HG03175 (cell line): Measurements from ENCODE around the gene BLID.

Source experiments
- ATAC-seq: cut with Tn5 transposase; IDR thresholded peaks from one replicate; pipeline ENCODE4 v1.9.1; 2021; ENCODE audit warnings: mild to moderate bottlenecking, moderate library complexity; ENCODE audit not compliant: unreplicated experiment

Gene BLID

DNA sequence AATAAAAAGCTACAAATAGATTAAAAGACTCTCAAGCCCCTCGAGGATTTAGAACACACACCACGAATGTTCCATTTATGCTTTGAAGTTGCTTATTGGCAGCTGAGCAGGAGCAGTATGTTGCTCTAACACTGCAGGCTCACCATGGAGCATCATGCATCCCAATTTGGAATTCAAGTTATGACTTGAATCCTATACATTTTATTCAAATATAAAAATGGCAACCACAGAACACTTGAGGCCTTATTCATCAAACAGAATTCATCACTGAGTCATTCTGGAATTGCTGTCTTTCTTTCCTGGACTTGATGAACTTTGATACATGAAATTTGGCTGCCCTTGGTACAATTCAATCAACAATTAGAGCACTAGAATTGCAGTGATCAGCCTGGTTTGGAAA lies 24.5 kb upstream of the BLID start:
- ATAC-seq, result no peak

DNA sequence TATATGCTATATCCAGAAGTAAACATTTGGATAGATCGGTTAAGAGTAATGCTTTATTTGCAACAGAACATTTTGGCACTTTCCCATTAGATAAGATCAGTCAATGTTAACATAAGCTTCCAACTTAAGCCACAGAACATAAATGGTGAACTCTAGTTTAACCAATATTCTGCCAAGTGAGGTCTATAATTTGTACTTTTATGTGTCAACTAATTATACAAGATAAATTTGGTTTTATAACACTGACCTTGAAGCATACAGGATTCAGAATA lies 23.5 kb upstream of the BLID start:
- no peak for ATAC-seq

DNA sequence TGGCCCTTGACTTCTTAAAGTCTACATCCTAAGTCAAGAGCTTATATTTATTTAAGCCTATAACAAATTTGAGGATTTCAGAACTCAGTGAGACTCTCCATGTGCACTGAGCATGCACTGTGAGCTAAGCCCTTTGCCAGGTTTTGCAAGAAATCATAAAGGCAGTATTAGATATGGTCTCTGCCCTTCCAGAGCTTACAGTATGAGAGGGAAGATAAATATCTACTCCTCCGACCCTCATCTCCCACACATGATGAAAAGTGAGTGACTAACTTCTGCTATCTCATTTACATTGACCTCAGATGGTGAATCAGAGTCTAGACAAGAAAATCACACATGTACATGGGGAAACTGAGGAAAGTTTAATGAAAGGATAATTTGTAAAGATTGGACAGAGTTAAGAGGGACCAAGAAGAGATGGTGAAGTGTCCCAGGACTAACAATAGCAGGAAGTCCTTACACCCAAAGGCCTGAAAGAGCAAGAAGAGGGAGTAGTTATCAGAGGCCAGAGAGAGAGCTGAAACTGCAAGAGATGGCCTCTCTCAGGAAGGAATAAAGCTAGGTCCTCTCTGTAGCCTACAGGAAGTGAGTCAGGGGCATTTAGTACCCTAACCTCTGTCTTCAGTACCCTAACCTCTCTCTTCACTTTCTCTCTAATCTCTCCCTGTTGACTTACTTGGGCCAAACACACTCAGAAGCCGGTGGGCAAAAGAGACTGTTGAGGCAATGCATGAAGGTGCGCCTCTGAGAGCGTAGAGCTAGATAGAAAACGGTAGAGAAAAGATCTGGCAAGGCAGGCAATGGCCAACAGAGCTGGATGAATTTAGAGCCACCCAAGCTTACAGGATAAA lies 23.0 kb upstream of the BLID start:
- ATAC-seq, result no peak

DNA sequence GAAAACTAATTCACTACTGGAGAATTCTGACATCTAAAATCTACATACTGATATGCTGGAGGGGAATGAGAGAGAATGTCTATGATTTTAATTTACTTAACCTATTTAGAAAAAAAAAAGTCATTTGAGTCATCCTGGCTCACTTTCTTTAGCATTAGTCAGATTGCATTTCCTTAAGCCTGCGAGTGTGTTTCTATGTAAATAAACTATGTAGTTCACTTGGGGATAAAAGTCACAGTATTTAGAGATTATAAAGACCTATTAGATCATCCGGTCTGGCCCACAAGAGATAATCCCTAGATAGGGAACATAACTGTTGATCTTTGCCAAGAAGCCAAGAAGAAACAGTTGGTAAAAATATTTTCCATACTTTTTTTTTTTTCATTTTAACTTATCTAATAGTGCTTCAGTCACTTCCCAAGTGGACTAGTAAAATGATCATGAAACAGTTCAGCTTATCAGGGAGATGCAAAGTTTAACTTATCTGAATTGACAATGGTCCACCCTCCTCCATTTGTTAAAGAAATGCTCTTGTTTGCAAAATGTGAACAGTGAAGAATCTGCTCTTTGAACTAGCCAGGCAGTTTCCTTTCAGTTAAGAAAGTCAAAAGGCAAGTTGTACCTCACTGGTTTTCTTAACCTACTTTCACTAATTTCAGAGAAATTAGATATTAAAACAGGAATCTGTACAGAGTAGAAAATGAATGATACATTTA lies 21.2 kb upstream of the BLID start:
- ATAC-seq, result no peak

DNA sequence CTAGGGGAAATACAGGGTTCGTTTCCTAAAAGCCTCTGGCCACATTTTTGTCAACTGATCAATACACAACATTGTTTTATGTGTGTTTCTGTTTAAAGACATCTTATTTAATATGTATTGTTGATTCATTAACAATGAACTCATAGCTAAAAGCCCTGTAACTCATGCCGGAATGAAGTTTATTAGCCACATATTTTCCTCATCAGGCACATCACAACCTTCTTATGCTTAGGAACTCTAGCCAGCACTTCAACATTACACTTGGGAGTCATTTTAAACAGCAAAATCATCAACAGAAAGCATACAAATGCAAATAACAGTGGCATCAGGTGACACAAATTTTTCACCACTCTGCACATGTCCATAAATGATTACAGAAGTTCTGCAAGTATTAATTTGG lies 15.1 kb upstream of the BLID start:
- ATAC-seq, result no peak

DNA sequence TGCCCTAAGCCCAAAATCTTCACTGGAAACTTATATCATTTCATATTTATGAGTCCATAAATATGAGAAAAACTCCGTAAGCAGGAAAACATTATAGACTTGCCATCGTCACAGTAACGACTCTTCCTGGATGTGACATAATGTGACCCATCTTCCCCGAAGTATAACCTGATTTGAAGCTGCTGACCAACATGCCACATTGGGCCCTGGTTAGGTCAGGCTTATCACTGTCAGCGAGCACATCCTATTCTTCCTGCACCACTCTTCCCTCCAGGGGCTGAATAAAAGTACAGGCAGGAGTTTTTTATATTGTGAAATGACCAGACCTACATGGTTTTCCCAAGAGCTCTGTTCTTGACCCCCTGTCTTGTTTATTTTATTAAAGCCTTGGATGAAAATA lies 12.1 kb upstream of the BLID start:
- ATAC-seq, result no peak

DNA sequence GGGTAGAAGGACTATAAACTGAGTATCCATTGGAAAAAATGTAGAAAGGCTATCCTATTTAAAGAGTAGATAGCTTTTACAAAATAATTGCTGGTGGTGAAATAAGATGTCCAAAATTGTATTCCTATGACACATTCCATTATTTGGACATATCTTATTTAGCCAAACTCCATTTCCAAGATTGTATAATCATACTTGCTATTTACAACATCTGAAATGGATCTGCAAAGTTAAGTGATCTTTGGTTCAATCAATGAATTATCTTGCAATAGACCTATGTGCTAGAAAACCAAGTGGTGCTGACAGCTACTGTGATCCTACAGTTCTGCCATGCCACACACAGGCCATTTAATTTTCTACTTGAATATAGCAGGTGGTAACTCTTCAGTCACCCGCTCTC lies 11.0 kb upstream of the BLID start:
- ATAC-seq, result no peak

DNA sequence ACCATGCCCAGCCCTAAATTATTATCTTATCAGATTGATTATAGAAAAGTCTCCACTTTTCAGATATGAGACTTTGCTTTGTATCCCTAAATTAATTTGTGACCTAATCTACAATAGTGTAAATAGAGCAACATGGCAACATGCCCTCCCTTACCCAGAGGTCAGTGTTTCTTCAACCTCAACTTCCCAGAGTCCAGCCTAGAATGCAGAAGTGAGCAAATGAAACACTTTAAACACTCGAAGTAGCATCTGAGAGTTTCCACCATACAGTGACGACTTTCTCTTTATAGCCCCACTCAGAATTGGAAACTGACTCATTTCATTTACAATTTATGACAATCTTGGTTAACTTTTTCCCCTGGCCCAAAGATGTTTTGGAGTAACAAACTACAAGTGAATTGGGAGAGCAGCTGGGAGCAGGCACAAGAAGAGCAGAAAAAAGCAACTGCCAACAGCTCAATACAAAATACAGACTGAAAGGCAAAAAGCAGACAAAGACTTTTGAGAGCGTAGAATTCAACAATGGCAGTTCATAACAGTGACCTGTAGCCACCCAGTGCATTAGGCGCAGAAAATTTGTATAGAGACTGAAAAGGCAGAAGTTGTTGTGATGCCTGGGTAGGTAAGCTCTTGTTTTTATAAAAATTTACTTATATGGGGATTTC lies 10.1 kb upstream of the BLID start:
- ATAC-seq, result no peak

DNA sequence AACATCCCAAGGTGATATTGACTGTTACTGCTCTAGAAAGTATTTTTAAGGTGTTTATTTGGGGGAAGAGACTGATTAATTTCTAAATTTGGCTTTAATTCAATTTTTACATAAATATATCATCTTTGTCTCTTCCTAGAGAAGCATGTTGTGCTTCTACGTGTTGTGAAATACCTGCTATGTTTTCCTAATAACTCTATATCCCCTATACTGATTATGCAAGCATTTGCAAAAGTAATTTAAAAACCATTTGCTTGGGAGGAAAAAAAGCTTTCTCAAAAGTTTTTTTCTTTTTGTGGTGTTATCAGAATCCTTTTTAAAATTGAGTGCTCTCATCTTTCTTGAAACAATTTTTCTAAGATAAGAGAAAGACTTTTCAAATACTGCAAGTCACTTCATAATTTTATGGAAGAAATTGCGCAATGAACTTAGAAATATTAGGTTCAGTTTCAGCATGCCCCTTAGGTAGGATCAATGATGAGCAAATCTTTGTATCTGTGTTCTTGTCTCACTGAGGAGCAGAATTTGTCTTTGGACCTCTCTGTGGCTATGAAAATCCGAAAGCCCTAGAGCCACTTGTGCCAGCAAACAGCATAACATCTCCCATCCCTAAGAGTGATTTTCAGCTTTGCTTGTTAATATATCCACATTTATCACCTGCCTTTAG lies 7.4 kb upstream of the BLID start:
- ATAC-seq, result no peak

DNA sequence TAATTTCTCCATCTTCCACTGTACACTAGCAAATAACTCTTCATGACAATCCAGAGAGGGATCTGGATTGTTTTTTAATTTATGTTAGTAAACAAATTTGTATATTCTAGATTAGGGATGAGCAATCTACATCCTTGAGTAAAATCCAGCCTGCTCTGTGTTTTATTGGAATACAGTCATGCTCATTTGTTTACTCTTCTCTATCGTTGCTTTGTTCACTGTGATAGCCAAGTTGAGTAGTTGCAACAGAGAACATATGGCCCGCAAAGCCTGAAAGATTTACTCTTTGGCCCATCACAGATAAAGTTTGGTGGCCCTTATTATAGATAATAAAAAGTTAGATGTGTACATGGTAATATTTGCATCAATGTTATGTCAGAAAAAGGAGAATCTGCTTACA lies 6.2 kb upstream of the BLID start:
- ATAC-seq, result no peak

DNA sequence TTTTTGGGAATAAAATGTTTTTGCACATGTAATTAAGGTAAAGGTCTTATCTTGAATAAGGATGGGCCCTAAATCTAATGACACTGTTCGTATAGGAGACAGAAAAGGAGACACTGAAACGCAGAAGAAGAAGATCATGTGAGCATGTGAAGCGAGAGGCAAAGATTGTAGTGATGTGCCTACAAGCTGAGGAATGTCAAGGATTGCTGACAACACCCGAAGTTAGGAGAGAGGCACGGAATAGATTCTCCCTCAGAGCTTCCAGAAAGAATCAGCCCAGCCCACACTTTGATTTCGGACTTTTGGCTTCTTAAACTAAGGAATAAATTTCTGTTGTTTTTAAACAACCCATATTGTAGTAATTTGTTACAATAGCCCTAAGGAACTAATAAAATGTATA lies 4.1 kb upstream of the BLID start:
- ATAC-seq, result no peak

DNA sequence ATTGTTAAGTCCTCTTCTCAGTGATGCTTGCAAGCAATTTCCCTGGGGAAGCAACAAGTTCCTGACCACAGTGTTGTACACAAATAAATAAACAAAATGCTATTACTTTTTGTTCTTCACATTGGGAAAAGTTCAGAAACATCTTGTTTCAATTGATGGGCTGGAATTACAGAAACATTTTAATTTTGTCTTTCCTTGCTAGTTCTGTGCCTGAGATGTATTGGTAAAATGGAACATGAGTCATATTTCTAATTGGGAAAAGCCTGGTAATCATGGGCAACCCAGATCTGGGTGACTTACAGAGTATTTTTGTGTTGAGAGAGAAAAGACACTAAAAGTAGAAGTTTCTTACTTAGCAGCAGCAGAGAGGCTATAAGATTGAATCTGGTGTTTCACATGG lies 576 bp upstream of the BLID start:
- no peak for ATAC-seq

DNA sequence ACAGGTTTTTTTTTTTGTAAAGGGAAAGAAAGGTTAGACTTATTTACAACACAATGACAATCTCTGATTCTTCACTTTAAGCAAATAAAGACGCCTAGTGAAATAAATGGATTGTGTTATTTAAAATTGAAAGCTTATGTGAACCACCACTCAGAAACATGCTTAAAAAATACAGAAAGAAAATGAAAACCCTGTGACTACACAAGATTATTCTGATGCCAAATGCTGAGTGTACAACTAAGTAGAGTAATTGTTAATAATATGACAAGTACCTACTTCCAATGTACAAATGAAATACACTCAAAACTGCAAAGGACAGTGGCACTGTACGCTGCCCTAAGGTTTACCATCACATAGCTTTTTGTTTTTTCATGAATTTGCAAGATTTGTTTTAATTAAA lies 1.0 kb downstream of the BLID start:
- ATAC-seq, result no peak

DNA sequence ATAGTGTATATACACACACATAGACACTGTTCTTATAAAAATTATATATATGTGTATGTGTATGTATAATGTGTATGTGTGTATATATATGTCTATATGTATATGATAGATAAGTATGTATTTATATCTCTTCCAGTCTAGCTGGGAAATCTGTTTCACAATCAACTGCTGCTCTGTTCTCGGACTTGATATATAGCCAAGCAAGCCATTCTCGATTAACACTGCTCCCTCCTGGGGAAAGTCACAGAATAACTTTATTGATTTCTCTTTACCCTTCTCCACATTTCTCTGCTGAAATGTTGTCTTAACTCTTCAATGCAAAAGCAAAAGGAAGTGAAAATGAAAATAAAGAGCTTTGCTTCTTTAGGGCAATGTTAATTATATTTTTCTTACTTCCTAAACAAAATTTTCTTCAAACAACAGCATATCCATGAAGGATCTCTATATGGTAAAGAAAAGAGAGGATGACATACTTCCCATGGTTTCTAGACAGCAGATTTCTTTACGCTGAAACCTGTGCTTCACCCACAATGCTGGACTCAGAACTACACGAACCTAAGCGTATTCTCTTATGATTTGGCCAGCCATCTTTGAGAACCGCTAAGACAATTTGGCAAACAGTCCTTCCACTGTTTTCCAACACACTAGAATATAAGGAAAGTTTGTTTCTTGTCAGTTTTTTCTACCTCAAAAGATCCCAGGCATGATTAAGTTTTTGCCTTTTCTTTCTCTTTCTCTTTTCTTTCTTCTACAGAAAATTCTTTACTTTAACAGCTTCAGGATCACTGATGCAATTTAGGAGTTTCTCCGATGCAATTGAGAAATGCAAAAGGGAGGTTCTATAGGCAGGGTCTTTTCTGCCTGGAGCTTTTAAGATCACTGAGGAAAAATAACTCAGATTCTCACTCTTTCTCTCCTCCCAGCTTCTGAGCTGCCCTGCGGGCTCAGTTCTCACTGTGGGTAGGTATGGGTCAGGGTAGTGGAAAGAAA lies 1.9 kb downstream of the BLID start:
- no peak for ATAC-seq

DNA sequence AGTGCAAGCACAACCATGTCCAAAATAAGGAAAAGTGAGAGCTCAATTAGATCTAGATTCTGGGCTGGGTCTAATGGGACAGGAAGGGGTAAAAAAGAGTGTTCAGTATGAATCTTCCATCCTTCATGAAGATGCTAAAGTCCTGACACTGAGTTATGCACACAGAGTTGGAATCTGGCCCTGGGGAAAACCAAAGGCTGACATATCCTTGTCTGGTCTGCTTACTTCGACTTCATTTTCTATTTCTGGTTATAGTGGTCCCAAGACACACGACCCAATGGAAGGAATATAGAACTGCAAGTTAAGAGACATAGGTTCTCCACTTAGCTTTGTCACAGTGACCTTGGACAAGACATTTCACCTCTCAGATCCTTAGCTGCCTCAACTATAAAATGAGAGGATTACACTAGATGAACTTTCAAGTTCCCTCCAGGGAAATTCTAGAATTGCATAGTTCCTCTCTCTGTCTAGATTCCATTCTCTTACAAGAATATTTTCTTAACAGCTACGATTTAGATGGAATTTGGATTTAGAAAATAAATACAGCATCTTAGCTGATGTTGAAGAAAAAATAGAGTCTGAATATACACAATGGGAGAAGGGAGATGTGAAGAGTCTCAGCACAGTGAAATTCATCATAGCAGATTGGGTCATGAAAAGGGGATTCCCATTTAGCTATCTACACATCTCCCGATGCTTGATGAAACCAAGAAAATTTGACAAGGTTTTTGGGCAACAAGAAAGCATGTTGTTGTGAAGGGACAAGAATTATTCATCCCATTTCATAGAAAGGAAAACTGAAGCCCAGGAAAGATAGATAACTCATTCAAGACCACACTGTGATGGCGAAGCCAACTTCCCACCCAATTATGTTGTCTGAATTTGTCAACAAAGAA lies 3.3 kb downstream of the BLID start:
- ATAC-seq, result no peak

DNA sequence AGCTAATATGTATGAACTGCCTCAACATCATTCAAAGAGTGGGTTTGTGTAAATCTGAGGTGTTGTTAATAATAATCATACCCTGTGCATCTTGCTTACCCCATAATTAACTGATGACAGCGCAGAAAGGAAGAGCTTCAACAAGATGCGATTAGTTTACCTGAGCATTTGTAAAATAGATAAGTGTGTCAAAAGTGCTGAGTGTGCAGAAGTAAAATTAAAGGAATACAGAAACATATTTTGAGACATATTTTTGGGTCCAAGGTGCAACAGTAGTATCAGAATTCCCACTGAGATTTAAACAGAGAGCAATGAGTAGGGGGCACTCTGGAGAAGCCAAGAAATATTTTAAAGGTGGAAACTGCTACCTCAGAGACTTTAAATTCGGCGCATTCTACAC lies 6.1 kb downstream of the BLID start:
- ATAC-seq, result no peak

DNA sequence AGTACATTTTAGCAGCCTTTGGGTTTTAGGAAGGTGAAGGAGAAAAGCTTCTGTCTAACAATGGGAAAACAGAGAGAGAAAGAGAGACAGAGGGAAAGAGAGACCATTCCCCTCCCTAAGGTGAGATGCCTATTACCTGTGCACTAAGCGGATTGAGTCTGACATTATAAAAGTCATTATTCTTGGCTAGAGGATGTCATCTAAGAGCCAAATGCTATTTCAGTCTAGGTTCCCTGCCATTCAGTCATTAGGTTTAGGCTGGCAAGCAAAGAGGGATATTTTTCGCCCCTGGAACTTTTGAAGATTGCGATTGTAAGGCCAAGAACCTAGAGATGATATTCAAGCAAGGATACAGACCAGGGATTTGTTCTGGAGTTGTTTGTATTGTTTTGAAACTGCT lies 7.2 kb downstream of the BLID start:
- ATAC-seq, result no peak

DNA sequence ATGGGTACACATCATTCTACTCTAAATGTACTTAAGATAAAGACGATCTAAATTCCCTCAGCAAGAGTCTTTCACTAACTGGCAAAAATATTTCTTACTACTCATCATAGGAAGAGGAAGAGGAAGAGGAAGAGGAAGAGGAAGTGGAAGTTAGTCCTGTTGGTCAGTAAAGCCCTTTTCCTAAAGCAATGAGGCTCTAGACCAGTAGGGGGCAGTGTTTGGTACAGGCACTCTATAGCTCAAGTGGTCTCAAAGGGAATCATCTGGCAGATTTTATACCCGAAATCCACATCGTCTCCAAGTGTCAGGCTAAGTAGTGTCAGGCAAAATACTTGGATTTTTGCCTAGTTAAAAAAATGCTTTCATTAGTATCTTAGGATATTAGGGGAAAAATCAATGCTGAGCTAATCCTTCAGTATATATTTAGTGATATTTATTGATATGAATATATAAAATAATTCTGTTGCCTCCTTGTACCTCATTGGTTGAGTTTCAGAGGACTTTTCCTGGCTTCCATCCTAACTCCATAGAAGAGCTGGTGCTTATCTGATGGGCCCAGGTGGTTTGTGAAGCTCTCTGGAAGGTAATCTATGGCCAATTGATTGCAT lies 7.7 kb downstream of the BLID start:
- ATAC-seq, result no peak

DNA sequence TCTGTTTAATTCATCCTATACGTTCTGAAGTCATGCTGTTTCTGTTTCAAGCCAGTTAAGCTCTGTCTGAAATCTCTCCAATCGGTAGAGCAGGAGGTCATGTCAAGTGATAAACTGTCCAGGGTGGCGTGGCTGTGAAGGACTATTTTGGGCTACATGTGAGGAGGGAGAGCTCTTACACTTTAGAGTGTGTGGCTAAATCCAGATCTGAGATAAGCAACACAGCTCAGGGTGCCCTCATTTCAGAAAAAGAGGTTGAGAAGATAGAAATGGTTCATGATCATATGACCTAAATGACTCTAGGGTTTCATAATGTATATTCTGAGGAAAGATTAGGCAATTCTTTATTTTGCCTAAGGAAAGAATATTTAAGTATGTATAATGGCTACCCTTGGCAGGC lies 8.4 kb downstream of the BLID start:
- ATAC-seq, result no peak
